Fibroblast of skin of abdomen (primary cell): ENCODE measurements around the gene KIAA0753. TPM values are rescaled to one million over a fixed set of nuclear protein-coding genes. Genes with fewer than 3 reads are reported as not detected.

Experiments
- DNase-seq: peaks from one replicate; pipeline ENCODE4 v3.0.0-alpha.2; 2013
- polyA plus RNA-seq, 2 experiments: library from polyadenylated mRNA; unstranded; fragments of 120-200 nt; gene quantifications; one replicate each; pipeline ENCODE4 v1.2.1, GENCODE V29; 2013; ENCODE audit not compliant: insufficient read length in 2 of 2

KIAA0753 gene
- 13.0 TPM for polyA plus RNA-seq (2013, experiment 1 of 2; ENCODE audit: insufficient read length)
- 13.8 TPM for polyA plus RNA-seq (2013, experiment 2 of 2; ENCODE audit: insufficient read length)

DNA sequence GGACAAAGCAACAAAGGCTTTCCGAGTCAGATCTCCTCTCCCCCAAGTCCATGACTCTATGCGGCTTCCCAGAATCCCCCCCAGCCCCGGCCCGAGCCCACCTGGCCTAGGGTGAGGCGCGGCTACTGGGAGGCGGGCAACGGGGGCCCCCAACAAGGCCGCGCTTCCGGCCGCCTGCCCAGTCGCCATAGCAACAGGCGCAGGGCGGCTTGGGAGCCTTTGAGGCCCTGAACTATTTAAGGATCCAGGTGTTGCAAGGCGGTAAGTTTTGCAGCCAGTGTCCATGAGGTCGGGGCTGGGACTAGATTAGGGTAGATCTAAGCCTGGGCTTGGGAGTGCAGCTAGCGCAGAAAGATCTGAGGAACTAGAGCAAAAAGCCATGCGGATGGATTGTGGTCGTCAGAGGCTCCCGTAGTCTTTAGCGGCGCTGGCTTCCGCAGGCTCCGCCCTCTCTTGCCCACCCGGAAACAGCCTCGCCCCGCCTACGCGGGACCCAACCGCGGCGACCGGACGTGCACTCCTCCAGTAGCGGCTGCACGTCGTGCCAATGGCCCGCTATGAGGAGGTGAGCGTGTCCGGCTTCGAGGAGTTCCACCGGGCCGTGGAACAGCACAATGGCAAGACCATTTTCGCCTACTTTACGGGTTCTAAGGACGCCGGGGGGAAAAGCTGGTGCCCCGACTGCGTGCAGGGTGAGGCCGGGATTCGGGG, at the start of gene KIAA0753, which contains the start of gene TXNDC17:
Gene KIAA0753 (minus strand): TSS at position 176 of the 711 bp plus-strand sequence. CDS start 5,608 bp downstream, outside the sequence.
Gene TXNDC17 (plus strand): TSS at position 525 of the 711 bp plus-strand sequence. CDS start 23 bp downstream, at position 548.
- peak; percentile 89 for DNase-seq

DNA sequence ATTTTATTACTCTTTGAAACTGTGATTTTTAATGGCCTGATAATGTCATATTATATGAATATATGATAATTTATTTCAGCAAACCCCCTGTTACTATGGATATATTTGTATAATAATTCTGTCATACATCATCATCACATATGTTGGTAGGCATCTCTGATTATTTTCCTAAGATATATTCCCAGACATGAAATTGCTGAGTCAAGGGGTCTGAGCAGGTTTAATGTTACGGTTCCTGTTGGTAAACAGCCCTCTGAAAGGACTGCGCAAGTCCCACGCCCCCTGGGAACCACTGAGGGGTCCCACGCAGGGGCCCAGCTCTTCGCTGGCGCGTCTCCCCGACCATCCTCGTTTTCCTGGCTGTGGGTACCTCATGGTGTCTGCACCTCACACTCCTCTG, 48.4 kb upstream of the KIAA0753 start:
- DNase-seq: no peak

DNA sequence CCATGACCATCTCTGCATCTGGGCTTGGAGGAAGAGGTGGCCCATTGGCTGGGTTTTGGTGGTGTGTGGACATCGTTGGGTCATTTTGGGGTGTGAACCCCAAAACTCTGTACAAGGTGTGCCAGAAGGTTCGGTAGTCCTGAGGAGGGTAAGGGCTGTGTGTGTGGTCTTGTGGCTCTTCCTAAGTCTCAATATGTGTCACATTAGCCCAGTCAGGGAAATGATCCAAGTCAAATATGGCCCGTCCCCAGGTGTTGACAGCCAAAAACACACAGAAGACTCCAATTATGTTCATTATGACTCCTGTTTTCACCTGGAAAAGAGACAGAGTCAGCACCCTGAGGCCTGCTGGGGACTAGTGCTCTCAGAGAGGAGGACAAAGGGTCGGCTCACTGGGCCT, 45.5 kb upstream of the KIAA0753 start:
- DNase-seq: no peak

DNA sequence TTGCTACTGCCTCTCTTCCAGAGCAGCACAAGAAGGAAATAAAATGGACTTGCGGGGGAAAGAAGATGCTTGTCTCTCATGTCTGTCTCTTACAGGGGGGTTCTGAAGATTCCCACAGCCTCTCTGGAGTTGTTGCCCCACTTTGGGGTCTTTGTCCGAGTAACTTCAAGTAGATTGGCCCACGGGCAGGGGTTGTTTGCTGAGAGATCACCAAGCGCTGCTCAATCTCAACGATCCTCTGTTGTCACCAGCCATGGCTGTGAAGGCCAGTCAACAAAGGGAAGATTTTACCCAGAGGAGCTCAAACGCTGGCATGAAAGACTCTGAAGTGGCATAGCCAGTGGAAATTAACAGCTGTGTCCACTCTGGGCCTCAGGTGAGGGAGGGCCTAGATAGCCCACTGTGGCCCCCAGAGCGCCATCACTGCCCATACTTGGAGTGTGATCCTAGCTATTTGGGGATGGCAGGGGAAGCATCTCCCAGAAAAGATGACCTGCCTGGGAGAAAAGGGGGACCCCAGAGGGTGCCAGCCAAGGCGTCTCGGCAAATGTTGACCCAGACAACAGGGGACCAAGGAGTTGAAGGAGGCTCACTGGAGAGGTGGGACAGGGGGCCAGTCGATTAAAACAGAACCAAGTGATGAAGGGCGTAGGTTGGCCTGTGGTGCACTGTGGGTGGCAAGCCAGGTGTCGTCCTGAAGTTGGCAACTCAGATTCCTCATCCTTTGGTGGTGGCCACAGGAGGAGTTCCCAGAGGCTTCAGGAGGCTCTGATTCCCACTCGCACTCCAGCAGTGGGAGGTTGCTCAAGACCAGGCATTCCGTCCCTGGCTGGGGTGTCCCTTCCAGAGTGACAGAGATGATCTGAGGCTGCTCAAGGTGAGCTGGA, 44.6 kb upstream of the KIAA0753 start:
- no peak for DNase-seq

DNA sequence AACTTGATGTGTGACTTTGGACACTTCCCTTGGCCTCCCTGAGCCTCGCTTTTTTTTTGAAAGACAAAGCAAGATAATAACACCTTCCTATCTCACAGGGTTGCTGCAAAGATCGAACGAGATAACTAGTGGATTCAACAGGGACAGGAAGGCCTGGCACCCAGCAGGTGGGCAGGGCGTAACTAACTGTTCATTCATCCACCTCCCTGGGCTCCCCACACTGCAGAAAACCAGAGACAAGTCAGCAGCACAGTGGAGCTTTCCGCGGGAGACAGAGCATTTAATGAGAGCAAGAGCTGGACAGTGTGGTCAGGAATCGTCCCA, 43.9 kb upstream of the KIAA0753 start:
- no peak for DNase-seq

DNA sequence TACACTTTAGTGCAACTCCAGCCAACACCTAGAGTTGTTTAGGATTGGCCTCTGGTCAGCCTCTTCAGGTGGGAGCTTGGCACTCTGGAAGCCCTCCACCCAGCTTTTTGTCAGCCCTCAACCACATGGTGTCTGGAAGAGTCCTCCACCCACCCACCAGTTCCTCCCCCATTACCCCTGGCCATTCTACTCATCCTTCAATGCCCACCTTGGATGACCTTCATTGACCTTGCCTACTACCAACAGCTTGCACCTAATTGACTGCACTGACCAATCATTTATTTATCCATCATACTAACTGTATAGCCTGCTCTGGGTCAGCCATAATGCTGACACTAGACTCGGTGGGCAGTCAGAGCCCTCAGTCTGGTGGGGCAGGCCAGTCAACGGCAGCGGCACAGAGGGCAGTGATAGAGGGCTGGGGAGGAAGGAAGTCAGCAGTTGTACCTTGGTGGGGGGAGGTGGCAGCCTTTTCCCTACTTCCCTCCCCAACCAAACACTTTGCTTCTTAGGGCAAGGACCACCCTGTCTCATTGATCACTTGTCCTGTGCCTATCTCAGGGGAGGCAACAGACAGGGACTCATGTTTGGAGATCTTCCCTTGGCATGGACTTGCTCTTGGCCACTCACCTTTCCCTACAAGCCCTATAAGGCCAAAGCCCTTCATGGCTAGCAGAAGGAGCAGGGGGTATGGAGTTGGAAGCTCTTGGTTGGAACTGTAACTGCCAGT, 43.4 kb upstream of the KIAA0753 start:
- no peak for DNase-seq

DNA sequence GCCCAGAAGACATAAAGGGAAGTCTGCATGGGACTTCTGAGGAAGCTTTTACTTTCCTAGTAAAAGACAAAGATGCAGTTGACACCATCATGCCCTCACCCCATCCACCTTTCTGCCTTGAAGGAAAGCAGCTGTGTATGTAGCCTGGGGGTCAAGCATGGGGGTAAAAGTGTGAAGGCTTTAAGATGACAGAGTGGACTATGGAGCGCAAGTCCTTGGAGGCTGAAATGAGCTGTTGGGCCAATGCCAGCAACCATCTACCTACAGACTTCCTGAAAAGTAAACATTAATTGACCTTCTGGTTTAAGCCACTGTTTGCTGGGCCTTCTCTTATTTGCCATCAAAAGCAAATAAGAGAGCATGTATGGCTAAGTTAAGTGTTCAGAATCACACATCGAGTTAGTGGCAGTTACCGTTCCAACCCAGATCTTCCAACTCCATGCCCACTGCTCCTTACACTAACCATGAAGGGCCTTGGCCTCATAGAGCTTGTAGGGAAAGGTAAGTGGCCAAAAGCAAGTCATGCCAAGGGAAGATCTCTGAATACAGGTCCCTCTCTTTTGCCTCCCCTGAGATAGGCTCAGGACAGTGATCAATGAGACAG, 42.7 kb upstream of the KIAA0753 start:
- DNase-seq: no peak

DNA sequence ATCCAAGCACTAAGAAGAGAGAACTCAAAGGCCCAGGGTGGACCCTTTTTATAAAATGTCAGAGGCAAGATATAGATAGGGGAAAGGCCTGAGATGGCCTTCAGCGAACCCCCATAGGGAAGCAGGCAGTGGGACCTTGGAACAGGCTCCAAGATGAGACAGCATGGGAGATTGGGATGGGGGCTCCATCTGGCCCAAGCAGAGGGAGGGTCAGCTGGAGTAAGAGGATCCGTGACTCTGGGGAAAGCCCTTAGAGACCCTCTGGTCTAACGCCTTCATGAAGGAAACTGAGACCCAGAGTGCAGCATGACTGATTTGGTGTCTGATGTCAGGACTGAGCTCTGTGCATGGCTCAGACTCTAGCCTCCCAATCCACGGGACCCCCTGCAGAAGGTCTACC, 41.8 kb upstream of the KIAA0753 start:
- no peak for DNase-seq

DNA sequence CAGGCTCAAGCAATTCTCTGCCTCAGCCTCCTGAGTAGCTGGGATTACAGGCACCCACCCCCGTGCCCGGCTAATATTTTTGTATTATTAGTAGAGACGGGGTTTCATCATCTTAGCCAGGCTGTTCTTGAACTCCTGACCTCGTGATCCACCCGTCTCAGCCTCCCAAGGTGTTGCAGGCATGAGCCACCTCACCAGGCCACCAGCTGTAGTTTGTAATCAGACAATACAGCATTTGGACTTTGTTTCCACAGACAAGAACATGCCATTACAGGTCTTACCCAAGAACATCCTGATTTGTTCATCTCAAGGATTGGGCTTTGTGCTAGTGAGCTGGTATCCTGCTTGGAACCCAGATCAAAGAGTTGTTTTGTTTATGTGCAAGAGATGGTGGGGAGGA, 41.2 kb upstream of the KIAA0753 start:
- DNase-seq: no peak

DNA sequence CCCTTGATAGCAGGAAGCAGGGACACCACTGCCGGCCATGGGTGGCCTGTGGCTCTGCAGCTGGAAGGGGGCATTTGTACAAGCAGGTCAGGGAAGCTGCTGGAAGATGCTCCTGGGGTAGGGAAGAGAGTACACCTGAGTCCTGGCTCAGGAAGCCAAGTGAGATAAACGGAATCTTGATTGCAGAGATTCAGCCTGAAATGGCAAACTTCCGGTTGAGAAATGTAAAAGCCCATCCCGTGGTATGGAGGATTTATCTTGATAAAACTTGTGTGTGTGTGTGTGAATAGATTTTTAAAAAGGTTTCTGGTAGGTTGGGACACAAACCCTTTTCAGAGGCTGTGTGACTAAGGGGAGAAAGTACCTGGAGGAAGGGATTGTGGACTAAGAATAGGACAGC, 40.7 kb upstream of the KIAA0753 start:
- no peak for DNase-seq

DNA sequence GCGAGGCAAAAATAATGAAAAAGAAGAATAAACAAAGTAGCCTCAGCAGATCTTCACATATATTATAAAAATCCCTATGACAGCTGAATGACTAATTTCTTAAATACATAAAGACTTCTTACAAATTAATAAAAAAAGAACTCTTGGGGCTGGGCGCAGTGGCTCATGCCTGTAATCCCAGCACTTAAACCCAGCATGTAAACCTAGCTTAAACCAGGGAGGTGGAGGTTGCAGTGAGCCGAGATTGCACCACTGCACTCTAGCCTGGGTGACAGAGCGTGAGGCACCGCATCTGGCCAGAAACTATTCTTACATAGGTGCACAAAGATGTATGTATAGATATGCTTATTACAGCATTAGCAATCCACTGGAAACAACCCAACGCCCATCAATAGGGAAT, 38.7 kb upstream of the KIAA0753 start:
- no peak for DNase-seq

DNA sequence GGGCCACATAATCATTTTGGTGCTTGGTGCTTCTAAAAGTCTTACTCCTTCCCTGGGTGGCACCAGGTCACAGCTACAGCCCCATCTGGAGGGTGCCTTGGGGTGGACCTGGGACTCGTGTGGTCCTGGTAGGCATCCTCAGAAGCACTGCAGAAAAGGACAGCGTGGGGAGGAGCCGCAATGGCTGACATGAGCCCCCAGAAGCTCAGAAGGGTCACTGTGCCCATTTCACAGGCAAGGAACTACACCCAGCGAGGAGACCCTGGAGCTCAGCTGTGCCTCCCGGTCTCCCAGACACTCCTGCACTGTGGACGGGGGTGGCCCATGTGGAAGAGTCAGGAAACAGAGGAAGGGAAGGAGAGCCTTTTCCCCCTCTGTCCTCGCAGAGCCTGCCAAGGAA, 37.4 kb upstream of the KIAA0753 start:
- DNase-seq: no peak

DNA sequence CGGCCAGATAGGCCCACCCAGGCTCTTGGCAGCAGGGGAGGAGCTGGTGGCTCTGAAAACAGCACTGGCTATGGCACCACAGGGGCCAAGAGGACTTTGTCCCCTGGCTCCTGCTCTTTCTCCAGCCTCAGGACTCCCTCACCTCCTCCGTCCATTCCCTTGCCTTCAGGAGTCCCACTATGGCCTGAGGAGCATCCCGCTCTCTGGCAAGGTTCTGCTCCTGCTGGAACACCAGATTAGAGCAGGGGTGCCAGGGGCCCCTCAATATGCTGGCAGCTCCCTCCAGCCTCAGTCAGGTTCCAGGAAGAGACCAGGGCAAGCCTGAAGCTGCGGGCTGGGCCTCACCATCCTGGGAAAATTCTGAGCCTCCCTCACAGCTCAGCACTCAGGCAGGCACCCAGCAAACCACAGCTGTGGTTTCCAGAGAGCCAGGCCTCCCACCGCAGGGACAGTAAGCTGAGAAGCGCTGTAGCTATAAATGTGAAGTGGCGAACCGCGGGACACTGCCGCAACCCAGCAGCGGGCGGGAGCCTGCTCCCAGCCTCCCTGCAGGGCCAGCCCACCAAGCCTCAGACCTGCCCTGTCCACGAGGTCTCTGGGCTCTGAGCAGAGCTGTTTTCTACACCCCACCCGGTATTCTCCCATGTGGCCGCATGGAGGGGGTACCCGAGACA, 36.8 kb upstream of the KIAA0753 start:
- DNase-seq: peak; percentile 46

DNA sequence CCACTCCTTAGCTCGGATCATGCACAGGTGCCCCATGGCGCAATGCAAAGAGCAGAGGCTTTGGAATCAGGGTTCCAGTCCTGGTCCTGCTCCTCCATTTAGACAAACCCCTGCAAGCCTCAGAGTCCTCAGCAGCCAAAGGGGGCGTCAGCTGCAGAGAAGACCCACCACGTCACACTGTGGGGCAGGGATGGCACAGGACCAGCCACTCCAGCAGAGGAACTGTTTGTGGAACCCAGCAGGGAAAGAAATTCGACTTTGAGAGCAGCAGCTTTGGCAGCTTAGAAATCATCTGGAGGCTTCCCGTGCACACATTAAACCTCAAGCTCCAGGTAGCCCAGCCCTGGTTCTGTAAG, 36.3 kb upstream of the KIAA0753 start:
- no peak for DNase-seq

DNA sequence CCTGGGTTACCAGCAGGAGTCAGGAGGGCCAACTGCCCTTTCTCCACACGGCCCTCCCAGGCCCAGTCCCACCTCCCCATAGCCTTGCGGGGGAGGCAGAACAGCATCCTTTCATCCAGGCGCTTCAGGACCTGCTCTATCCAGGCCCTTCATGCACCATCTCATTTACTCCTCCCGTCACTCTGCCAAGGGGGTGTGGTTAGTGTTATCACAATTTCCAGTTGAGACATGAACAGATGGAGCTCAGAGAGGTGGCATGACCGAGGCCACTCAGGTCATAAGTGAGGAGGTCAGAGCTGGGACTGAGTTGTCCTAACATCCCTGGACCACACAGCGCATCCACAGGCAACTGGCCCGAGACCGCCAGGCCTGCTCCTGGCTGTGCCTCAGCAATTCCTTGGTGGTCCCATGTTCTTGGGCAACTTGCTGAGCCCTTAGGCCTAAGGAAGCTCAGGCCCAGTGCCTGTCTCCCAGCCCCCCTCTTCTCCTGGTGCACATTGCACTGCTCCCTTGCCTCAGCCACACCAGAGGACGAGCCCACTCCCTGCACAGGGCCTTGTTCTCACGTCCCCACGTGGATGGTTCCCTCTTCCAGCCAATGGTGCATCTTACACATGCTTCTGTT, 34.8 kb upstream of the KIAA0753 start:
- no peak for DNase-seq

DNA sequence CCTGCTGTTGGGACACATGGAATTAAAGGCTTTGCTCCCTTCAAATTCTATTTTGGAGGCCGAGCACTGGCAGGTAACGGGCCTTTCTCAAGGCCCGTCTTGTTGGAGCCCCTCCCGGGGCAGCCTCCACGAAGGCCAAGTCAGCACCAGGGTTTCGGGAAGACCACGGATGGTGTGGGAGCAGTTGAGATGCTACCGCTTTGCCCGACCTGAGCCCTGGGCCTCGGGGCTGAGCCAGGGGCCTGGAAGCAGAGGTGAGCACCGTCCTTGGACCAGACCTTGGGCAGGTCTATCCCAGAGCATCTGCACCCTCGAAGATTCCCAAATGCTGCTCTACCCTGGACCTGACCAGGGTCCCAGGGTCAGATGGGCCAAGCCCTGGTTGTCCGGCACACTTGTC, 34.1 kb upstream of the KIAA0753 start:
- DNase-seq: no peak

DNA sequence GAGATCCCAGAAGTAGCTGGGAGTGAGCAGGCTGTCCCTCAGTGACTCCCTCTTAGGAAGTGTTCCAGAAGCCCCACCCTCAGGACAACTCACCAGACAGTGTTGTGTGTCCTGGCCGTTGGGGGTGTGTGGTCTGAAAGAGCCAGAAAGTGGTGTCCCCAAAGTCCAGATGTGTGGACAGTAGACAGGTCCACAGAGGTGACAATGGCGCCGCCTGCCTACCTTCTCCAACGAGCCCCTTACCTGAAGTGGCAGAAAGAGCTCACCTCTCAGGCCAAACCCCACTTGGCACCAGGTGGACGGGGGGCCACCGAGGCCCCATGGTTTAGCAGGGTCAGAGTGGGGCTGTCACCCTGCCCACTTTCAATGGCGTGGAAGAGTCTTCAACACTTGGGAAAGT, 30.9 kb upstream of the KIAA0753 start:
- no peak for DNase-seq

DNA sequence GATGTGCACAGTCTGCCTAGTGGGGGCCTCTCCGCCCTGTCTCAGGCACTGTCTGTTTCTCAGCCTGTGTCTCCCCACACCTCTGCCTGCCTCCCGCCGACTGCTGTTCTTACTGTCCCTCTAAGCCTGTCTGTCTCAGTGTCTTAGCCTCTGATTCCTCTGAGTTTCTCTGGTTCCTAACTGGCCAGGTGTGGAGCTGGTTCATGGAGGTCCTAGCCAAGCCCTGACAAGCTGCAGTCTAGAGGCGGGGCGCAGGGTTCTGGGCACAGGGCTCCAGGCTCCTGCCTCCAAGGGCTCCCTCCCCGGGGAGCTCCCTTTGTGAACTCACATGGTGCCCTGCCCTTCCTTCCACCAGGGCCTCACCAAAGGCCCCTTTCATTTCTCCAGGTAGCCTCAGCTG, 30.5 kb upstream of the KIAA0753 start:
- DNase-seq: no peak

DNA sequence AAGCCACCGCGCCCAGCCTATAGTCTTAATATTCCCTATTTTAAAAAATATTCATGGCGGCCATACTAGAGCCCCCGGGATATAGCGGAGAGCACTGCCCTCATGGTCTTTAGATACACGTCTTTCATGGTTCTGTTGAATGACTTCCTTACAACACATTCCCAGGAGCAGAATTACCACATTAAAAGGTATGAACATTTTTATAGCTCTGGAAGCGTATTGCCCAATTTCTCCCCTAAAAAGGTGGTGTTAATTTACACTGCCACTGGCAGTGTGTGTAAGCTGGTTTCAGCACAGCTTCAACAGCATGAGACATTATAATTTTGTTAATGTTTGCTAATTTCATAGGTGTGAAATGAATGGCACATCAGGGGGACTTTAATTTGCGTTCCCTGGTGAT, 30.1 kb upstream of the KIAA0753 start:
- DNase-seq: no peak

DNA sequence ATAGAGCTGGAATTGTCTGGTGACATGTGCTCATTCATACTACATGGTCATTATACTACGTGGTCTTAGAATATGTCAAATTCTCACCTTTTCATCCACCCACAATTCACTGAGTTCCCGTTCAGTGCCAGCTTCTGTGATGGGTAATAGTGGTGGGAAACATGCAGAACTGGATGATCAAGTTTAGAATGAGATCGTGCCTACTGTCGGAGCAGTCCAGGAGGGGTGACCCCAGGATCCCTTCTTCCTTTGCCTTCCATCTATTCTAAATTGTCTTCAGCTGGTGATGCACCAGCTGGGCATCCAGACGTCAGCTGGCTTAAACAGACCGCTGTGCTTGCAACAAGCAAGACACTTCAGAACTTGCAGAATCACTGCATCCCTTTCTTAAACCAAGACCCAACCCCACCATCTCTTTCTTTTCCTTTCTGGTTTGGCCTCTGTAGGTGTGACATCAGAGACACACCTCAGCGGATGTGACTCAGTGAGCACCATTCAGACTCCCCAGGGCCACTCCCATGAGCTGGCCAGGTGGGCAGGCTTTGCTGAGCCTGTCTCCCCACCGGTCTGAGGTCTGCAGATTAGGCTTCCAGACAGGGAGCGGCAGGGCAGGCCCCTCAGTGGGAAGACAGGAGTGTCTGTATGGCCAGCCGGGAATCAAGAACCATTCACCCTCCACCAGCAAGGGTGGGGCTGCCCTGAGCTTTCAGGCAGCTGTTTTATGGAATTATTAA, 29.1 kb upstream of the KIAA0753 start:
- no peak for DNase-seq
